Thyroid gland (tissue), 4 donors: ENCODE data around the gene SERINC2.

ENCODE experiments used
- POLR2A ChIP-seq, 2 donors: fragments of 450-650 bp; IDR thresholded peaks; one replicate each; pipeline ENCODE4 v1.6.1; 2017; ENCODE audit warnings: antibody characterized with exemption in 2 of 2, mild to moderate bottlenecking in 2 of 2, moderate library complexity in 1 of 2
- TF ChIP-seq, protein P1 (sequence below), 6 experiments: fragments of 200-600 bp in 3 of 6; fragments of 450-650 bp in 3 of 6; sonication (generic) in 3 of 6; IDR thresholded peaks; one replicate each; pipeline ENCODE4 v1.5.1; 2016 to 2019; ENCODE audit warnings: antibody characterized with exemption in 6 of 6, mild to moderate bottlenecking in 2 of 6, inconsistent platforms in 1 of 6, moderate library complexity in 1 of 6

DNA sequence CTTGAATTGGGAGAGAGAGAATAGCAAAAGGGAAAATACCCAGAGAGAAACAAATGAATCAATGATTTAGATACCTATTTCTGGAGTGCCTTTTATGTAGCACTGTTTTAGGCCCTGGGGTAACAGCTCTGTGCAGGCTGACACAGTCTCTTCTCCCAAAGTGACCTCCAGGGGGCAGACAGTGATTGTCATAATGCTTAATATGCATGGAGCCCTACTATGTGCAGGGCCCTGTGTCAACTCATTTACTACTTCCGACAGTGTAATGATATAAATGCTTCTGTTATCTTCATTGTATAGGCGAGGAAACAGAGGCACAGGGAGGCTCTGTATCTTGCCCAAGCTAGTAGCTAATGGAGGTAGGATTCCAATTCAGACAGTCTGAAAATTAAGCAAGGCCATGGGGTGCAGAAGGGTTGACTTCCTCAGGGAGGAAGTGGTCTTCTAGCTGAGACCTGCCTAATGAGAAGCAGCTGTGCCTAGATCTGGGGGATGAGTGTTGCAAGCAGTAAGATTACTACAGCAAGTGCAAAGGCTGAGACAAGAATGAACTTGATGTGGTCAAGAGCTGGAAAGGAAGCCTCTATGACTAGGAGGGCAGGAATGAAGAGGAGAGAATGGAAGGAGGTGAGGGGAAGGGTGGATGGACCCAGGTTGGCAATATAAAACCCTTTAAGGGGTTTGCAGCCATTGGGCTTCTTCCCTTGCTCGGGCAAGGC, 16.2 kb upstream of the SERINC2 start:
- TF ChIP-seq, protein P1, sequence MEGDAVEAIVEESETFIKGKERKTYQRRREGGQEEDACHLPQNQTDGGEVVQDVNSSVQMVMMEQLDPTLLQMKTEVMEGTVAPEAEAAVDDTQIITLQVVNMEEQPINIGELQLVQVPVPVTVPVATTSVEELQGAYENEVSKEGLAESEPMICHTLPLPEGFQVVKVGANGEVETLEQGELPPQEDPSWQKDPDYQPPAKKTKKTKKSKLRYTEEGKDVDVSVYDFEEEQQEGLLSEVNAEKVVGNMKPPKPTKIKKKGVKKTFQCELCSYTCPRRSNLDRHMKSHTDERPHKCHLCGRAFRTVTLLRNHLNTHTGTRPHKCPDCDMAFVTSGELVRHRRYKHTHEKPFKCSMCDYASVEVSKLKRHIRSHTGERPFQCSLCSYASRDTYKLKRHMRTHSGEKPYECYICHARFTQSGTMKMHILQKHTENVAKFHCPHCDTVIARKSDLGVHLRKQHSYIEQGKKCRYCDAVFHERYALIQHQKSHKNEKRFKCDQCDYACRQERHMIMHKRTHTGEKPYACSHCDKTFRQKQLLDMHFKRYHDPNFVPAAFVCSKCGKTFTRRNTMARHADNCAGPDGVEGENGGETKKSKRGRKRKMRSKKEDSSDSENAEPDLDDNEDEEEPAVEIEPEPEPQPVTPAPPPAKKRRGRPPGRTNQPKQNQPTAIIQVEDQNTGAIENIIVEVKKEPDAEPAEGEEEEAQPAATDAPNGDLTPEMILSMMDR (IDR thresholded peaks at IDR 0.05) = no peak
- no peak for TF ChIP-seq POLR2A (IDR thresholded peaks at IDR 0.05)
